SK-N-SH treated with all-trans-retinoic acid at 6 μM for 48 hours (cell line): ENCODE measurements around the gene FFAR2.

Experiments
- ARNTL ChIP-seq: fragments of 450-650 bp; formaldehyde crosslinking; IDR thresholded peaks from 2 replicates; pipeline ENCODE4 v1.5.0; 2020; ENCODE audit warnings: low read depth, mild to moderate bottlenecking, moderate library complexity, borderline replicate concordance
- CSDC2 ChIP-seq: fragments of 250-450 bp; sonication (Bioruptor Pico); IDR thresholded peaks from 2 replicates; pipeline ENCODE4 v1.5.0; 2020; ENCODE audit warnings: mild to moderate bottlenecking, moderate library complexity
- OSR1 ChIP-seq: fragments of 250-450 bp; sonication (Bioruptor Pico); IDR thresholded peaks from 2 replicates; pipeline ENCODE4 v1.8.0; 2022; ENCODE audit warnings: moderate library complexity, mild to moderate bottlenecking, inconsistent platforms
- POU6F1 ChIP-seq: fragments of 250-450 bp; sonication (Bioruptor Pico); IDR thresholded peaks from 2 replicates; pipeline ENCODE4 v1.8.0; 2021; ENCODE audit warnings: low read depth, mild to moderate bottlenecking, moderate library complexity, borderline replicate concordance
- RARB ChIP-seq: fragments of 250-450 bp; sonication (Bioruptor Pico); IDR thresholded peaks from 2 replicates; pipeline ENCODE4 v1.8.0; 2021; ENCODE audit warnings: mild to moderate bottlenecking, moderate library complexity
- TCF4 ChIP-seq: fragments of 250-450 bp; sonication (Bioruptor Pico); IDR thresholded peaks from 2 replicates; pipeline ENCODE4 v1.8.0; 2021; ENCODE audit warnings: mild to moderate bottlenecking, moderate library complexity, borderline replicate concordance
- TSHZ2 ChIP-seq: fragments of 250-450 bp; sonication (Bioruptor Pico); IDR thresholded peaks from 2 replicates; pipeline ENCODE4 v1.5.0; 2020; ENCODE audit warnings: mild to moderate bottlenecking, moderate library complexity
- ZC3H10 ChIP-seq: fragments of 250-450 bp; sonication (Bioruptor Pico); IDR thresholded peaks from 2 replicates; pipeline ENCODE4 v1.5.1; 2021; ENCODE audit warnings: mild to moderate bottlenecking, moderate library complexity
- ZFP3 ChIP-seq: fragments of 250-450 bp; sonication (Bioruptor Pico); IDR thresholded peaks from 2 replicates; pipeline ENCODE4 v1.5.0; 2020; ENCODE audit warnings: mild to moderate bottlenecking, moderate library complexity
- ZFP30 ChIP-seq: fragments of 450-650 bp; formaldehyde crosslinking; IDR thresholded peaks from 2 replicates; pipeline ENCODE4 v1.5.0; 2022; ENCODE audit warnings: mild to moderate bottlenecking, moderate library complexity
- TF ChIP-seq, protein P1 (sequence below): fragments of 250-450 bp; sonication (Bioruptor Pico); IDR thresholded peaks from 2 replicates; pipeline ENCODE4 v1.8.0; 2020; ENCODE audit warnings: mild to moderate bottlenecking, moderate library complexity, borderline replicate concordance
- TF ChIP-seq, protein P2 (sequence below): fragments of 250-450 bp; sonication (Bioruptor Pico); IDR thresholded peaks from 2 replicates; pipeline ENCODE4 v1.5.1; 2020; ENCODE audit warnings: low read depth, mild to moderate bottlenecking, moderate library complexity

DNA sequence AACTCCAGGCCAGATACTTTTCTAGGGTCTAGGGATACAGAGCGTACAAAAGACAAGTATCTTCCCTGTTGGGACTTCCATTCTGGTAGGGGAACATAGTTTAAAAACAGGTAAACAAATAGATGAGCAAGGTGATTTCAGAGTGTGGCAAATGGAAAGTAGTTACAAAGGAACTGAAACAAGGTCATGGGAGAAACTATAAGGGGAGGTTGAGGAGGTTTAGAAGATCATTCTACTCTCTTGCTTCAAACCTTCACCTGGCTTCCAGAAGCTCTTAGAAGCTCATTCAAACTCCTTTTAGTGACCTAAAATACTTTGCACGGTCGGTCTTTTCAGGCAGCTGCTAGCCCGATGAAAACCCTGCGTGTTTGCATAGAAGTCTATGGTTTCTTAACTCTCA, 9.1 kb downstream of the FFAR2 start:
- TF ChIP-seq, protein P1, sequence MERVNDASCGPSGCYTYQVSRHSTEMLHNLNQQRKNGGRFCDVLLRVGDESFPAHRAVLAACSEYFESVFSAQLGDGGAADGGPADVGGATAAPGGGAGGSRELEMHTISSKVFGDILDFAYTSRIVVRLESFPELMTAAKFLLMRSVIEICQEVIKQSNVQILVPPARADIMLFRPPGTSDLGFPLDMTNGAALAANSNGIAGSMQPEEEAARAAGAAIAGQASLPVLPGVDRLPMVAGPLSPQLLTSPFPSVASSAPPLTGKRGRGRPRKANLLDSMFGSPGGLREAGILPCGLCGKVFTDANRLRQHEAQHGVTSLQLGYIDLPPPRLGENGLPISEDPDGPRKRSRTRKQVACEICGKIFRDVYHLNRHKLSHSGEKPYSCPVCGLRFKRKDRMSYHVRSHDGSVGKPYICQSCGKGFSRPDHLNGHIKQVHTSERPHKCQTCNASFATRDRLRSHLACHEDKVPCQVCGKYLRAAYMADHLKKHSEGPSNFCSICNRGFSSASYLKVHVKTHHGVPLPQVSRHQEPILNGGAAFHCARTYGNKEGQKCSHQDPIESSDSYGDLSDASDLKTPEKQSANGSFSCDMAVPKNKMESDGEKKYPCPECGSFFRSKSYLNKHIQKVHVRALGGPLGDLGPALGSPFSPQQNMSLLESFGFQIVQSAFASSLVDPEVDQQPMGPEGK: no peak
- TF ChIP-seq TSHZ2: no peak
- no peak for TF ChIP-seq CSDC2 (CRISPR knock-in tag)
- TF ChIP-seq ARNTL: no peak
- no peak for TF ChIP-seq TCF4 (CRISPR knock-in tag)
- TF ChIP-seq, protein P2, sequence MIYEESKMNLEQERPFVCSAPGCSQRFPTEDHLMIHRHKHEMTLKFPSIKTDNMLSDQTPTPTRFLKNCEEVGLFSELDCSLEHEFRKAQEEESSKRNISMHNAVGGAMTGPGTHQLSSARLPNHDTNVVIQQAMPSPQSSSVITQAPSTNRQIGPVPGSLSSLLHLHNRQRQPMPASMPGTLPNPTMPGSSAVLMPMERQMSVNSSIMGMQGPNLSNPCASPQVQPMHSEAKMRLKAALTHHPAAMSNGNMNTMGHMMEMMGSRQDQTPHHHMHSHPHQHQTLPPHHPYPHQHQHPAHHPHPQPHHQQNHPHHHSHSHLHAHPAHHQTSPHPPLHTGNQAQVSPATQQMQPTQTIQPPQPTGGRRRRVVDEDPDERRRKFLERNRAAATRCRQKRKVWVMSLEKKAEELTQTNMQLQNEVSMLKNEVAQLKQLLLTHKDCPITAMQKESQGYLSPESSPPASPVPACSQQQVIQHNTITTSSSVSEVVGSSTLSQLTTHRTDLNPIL (CRISPR knock-in tag): no peak
- TF ChIP-seq ZC3H10 (CRISPR knock-in tag): no peak
- no peak for TF ChIP-seq POU6F1 (CRISPR knock-in tag)
- no peak for TF ChIP-seq ZFP3
- TF ChIP-seq ZFP30 (CRISPR knock-in tag): no peak
- no peak for TF ChIP-seq RARB
- no peak for TF ChIP-seq OSR1 (CRISPR knock-in tag)
